ENCODE measurements around the gene PTGES.

DNA sequence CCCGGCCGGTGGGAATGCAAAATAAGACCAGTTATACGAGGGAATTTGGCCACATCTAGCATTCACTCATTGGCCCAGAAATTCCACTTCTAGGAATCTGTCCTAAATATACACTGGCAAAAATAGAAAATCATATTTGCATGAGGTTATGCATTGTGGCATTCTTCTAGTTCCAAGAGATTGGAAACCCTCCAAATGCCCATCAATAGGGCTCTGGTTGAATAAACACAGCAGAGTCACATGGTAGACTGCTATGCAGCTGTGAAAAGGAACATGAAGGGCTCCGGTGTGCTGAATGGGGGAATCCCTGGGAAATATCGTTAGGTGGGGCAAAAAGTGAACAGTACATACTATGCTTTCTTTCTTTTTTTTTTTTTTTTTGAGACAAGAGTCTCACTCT, 36.8 kb downstream of the PTGES start:
- TF ChIP-seq, protein P1, sequence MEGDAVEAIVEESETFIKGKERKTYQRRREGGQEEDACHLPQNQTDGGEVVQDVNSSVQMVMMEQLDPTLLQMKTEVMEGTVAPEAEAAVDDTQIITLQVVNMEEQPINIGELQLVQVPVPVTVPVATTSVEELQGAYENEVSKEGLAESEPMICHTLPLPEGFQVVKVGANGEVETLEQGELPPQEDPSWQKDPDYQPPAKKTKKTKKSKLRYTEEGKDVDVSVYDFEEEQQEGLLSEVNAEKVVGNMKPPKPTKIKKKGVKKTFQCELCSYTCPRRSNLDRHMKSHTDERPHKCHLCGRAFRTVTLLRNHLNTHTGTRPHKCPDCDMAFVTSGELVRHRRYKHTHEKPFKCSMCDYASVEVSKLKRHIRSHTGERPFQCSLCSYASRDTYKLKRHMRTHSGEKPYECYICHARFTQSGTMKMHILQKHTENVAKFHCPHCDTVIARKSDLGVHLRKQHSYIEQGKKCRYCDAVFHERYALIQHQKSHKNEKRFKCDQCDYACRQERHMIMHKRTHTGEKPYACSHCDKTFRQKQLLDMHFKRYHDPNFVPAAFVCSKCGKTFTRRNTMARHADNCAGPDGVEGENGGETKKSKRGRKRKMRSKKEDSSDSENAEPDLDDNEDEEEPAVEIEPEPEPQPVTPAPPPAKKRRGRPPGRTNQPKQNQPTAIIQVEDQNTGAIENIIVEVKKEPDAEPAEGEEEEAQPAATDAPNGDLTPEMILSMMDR (IDR thresholded peaks at IDR 0.05) = no peak
- TF ChIP-seq POLR2A (IDR thresholded peaks at IDR 0.05) = no peak

Data from heart left ventricle (tissue), 13 donors.